Stimulated activated CD4-positive, alpha-beta T cell treated with anti-CD3 and anti-CD28 coated beads, Interleukin-12 subunit alpha, Interleukin-12 subunit beta, amount 100 ng/mL, for 4 hours (primary cell): Measurements from ENCODE around the gene DLL4.
A peak's percentile ranks its signal among the peaks of the same experiment; 100 is the strongest.

Experiments used
- DNase-seq: peaks from one replicate; pipeline ENCODE4 v3.0.0-alpha.2; 2020

DLL4 gene

DNA sequence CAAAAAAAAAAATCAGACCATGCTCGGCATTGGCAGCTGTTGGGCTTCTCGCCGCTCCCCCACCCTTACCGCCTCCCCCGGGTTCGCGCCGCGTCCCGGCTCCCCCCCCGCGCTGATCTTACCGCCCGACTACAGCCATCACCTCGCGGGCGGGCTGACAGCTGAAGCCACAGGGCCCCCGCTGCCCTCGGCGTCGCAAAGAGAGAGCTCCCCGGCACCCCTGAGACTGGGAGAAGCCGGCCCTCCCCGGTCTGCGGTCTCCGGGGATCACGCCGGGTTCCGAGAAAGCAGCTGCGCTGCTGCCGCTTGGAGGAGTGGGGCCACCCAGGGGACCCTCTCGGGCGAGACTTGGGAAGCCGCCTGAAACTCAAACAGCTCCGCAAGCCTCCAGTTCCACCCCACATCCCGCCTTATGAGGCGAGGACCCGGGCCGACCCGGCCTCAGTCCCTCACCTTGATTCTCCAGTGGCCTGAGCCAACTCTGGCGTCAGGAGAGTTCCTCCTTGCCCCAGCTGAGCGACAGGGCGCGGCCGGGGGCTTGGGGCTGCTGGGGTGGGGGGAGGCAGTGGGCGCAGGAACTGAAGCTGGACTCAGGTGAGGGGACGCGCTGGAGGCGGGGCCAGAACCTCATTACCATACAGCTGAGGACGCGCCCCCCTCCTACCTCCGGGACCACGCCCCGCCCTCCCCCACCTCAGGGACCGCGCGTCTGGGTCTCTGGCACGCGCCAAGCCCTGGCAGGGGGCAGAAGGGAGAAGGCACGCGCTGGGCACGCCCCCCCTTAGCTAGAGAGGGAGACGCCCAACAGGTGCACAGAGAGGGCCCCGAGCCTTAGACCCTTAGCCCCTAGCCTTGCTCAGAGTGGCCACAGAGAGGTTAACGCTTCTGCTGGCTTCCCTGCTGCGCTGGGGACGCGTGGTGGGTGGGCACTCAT is 1.0 kb upstream of the DLL4 start:
- peak; percentile 13 for DNase-seq

DNA sequence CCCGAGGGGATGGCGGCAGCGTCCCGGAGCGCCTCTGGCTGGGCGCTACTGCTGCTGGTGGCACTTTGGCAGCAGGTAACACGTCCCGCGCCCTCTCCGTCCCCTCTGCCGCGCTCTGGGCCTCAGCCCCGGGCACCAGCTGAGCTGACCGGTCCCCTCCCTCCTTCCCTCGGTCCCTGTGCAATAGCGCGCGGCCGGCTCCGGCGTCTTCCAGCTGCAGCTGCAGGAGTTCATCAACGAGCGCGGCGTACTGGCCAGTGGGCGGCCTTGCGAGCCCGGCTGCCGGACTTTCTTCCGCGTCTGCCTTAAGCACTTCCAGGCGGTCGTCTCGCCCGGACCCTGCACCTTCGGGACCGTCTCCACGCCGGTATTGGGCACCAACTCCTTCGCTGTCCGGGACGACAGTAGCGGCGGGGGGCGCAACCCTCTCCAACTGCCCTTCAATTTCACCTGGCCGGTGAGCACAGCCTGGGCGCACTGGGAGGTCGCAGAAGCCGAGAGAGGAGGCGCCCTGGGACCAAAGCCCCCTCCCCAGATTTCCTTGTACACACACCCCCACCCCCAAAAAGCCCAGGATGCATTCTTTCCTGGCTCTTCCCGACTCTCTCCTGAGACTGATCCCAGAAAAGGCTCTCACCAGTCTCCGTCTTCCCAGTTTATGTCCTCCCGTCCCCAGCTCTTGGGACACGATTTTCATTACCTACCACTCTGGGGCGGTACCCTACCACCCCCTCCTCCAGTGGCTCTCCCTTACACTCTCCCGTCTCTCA is 705 bp downstream of the DLL4 start:
- DNase-seq, result no peak

DNA sequence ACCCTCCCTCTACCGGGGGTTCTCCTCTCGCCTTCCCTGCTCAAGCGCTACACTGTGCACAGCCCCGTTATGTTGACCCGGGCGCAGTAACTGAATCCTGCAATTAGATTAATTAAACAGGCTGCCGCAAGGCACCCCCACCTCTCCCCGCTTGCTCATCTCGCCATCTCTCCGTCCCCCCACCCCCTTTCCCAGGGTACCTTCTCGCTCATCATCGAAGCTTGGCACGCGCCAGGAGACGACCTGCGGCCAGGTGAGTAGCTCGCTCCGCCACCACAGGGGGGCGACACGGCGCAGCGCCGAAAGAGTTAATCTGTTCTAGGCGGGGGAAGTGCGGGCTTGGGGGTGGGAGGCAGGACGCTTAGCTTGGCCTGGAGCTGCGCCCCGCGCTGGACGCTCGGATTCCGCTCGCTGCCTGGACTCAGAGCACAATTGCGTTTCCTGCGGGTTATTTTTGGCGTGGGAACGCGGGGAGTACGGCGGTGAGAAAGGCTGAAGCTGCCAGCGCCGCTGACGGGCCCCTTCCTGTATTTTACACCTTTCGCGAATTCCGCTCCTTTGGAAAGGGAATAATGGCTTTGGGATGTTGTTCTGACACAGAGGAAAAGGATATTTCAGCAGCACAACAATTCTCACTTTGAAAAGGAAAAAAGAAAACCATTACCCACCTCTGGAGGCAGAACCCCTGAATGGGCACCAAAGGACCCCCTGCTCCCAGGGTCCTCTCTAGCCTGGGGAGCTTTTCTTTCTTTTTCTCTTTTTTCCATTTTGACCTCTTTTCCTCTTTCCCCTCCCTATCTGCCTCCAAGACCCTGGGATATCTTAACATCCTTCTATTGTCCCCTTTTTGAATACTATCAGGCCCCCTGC is 1.5 kb downstream of the DLL4 start:
- DNase-seq, result peak; percentile 50

DNA sequence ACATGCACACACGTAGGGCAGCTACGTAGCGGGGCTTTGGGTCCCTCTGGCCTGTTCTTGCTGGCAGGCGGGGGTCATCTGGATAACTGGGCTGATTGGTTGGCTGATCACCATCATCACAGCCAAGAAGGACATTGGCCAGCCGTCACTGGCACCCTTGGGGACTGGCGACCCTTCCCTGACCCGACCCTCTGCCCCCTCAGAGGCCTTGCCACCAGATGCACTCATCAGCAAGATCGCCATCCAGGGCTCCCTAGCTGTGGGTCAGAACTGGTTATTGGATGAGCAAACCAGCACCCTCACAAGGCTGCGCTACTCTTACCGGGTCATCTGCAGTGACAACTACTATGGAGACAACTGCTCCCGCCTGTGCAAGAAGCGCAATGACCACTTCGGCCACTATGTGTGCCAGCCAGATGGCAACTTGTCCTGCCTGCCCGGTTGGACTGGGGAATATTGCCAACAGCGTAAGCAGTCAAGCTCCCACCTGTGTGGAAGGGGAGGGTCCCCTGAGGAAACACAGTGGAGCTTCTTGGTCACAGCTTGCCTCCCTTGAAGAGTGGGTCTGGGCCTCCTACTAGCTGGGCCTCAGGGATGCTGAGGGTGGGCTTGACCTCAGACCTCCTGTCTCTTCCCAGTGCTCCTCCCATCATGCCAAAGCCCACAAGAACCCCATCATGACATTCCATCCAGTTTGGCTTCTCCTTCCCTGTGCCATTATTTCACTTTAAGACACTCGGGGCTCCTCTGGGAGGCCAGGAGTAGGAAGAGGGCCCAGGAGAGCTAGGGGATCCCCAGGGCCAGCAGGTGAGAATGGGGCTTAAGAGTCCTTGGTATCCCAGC is 2.4 kb downstream of the DLL4 start:
- DNase-seq, result no peak

DNA sequence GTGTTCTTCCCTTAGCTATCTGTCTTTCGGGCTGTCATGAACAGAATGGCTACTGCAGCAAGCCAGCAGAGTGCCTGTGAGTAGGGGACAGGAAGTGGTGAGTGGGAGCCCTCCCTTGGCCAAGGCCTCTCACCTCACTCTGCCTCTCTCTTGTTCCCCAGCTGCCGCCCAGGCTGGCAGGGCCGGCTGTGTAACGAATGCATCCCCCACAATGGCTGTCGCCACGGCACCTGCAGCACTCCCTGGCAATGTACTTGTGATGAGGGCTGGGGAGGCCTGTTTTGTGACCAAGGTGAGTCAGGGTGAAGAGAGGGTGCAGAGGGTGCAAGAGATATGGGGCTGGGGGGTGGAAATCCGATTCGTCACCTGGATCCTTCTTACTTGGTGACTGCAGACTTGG is 3.0 kb downstream of the DLL4 start:
- no peak for DNase-seq

DNA sequence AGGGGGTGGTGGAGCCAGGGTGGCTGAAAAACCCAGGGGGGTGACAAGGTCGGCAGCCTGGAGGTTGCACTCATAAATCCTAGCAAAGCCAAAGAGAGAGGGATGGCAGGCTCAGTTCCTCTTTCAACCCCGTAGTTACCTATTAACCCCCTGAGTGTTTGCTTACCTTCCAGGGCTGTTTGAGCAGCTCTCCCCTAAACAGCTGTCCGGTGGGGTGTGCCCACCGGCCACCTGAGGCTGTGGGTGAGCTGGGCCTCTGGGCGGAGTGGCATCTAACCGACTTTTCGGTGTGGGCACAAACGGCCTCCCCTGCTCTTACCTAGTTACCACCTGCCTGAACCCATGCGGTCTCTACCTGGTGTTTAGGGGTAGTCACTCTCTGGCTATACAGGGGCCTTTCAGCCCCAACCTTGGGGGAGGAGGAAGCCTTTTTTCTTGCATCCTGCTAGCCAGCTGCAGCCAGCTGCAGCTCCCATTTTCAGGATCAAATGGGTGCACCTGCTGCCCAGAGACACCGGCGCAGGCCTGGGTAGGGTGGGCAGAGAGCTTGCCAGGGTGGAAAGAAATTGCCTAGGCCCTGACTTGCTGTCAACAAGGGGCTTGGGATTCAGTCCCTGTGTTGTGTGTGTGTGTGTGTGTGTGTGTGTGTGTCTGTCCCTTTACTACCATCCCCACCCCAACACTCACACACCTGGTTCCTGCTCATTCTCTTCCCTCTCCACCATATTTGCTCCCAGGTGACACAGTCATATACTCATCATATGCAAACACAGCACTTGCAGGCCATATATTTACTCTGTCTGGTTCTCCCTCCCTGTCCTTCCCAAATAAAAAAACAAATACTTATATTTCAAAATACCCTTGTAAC is 3.7 kb downstream of the DLL4 start:
- DNase-seq, result no peak

DNA sequence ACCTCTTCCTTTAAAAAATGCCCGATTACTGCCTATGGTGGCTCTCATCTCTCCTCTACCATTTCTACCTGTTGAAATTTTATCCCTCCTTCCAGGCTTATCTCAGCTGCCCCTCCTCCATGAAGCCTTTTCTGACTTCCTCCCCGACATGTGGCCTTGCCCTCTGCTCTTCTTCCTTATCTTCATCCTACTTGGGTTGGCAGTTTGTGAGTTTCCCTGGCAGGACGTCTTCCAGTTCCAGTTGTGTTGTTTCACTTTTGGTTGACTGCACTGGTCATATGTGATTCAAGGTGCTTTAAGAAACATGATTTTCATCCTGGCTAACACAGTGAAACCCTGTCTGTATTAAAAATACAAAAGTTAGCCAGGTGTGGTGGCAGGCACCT is 4.4 kb downstream of the DLL4 start:
- DNase-seq, result no peak

DNA sequence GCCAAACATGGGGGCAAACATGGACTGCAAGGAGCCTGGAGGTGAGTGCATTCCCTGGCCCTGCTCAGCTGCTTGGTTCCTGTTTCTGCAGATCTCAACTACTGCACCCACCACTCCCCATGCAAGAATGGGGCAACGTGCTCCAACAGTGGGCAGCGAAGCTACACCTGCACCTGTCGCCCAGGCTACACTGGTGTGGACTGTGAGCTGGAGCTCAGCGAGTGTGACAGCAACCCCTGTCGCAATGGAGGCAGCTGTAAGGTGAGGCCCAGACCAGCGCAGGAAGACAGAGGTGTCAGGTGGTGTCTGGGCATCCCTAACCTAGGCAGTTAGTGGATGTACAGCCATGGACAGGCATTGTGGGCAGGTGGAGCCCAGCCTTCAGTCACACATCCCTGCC is 5.3 kb downstream of the DLL4 start:
- DNase-seq, result no peak

DNA sequence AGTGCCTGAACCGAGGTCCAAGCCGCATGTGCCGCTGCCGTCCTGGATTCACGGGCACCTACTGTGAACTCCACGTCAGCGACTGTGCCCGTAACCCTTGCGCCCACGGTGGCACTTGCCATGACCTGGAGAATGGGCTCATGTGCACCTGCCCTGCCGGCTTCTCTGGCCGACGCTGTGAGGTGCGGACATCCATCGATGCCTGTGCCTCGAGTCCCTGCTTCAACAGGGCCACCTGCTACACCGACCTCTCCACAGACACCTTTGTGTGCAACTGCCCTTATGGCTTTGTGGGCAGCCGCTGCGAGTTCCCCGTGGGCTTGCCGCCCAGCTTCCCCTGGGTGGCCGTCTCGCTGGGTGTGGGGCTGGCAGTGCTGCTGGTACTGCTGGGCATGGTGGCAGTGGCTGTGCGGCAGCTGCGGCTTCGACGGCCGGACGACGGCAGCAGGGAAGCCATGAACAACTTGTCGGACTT is 7.1 kb downstream of the DLL4 start:
- no peak for DNase-seq

DNA sequence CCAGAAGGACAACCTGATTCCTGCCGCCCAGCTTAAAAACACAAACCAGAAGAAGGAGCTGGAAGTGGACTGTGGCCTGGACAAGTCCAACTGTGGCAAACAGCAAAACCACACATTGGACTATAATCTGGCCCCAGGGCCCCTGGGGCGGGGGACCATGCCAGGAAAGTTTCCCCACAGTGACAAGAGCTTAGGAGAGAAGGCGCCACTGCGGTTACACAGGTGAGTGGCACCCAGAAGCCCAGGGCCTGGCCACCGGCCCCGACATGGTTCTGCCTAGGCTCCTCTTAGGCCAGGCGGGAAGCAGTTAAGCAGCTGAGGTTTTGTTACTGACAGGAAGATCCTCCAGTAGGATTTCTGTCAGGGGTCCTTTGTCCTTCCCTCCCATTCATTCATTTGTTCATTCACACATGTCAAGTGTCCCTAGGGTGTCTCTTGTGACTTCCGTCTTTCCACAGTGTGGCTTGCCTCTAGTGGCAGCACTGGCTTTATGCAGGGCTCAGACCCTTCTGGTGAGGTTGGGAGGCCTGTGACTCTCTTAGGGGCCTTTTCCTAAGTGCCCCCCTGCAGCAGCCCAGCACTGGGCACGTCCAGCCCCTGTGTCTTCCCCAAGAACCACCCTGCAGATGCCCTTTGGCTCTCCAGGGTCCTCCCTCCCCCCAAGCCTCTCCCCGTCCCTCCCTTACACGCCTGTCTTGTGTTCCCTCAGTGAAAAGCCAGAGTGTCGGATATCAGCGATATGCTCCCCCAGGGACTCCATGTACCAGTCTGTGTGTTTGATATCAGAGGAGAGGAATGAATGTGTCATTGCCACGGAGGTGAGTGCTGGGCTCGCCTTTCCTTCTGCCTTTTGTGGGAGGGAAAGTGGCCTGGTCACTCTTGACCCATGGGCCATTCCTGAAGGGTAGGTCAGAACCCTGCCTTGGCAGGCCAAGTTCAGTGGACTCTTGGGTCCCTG is 7.8 kb downstream of the DLL4 start:
- no peak for DNase-seq

DNA sequence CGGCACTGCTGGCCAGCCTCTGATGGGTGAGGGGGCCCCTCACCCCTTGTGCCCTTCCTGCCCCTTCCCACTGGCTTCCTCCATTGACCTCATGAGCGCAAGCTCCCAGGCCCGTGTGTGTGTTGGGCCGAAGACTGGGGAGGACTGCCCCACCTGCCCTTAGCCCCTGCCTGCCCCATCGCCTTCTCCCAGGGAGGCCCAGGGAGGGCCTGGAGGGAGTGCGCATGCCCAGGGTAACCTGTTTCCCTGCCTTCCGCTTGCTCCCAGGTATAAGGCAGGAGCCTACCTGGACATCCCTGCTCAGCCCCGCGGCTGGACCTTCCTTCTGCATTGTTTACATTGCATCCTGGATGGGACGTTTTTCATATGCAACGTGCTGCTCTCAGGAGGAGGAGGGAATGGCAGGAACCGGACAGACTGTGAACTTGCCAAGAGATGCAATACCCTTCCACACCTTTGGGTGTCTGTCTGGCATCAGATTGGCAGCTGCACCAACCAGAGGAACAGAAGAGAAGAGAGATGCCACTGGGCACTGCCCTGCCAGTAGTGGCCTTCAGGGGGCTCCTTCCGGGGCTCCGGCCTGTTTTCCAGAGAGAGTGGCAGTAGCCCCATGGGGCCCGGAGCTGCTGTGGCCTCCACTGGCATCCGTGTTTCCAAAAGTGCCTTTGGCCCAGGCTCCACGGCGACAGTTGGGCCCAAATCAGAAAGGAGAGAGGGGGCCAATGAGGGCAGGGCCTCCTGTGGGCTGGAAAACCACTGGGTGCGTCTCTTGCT is 8.8 kb downstream of the DLL4 start:
- DNase-seq, result no peak

DNA sequence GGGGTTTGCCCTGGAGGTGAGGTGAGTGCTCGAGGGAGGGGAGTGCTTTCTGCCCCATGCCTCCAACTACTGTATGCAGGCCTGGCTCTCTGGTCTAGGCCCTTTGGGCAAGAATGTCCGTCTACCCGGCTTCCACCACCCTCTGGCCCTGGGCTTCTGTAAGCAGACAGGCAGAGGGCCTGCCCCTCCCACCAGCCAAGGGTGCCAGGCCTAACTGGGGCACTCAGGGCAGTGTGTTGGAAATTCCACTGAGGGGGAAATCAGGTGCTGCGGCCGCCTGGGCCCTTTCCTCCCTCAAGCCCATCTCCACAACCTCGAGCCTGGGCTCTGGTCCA is 9.4 kb downstream of the DLL4 start:
- DNase-seq, result no peak

DNA sequence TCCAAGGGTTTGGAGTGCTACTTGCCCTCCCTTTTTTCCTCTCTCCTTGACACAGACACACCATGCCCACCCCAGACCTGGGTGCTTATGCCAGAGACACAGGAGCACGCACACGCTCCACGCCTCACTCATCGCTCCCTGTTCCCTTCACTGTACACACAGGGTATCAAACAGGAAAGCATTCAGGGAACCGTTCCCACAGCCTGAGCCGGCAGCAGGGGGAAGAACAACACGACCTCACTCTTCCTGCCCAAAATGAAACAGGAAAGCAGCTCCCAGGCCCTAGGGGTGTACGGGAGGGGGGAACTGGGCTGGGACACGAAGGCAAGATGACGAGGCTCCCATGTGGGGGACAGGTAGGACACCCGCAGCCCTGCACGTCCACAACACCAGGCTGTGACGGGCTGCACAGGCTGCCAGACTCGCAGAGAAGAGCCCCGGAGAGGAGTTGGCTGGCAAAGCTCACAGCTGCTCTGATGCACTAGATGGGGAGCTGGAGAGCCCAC is 11.2 kb downstream of the DLL4 start:
- peak; percentile 15 for DNase-seq

DNA sequence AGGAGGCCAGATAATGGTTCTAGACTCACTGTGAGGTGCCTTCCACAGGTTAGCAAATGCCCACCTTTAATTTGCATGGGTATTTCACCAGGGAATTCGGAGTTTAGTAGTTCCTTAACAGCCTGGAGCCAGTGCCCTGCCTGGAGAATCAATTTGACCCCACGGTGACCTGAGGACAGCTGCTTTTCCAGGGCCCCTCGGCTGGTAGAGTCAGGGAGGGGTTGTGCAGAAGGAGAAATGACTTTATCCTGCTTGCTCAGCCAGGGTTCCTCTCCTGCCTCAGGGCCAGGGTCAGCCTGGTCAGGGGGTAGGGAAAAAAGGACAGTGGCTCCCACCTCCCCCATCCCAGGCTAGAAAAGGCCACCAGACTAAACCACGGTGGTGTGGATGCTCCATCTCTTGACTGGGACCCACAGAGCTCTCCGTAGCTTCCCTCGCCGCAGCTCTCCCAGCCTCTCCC is 12.0 kb downstream of the DLL4 start:
- no peak for DNase-seq

DNA sequence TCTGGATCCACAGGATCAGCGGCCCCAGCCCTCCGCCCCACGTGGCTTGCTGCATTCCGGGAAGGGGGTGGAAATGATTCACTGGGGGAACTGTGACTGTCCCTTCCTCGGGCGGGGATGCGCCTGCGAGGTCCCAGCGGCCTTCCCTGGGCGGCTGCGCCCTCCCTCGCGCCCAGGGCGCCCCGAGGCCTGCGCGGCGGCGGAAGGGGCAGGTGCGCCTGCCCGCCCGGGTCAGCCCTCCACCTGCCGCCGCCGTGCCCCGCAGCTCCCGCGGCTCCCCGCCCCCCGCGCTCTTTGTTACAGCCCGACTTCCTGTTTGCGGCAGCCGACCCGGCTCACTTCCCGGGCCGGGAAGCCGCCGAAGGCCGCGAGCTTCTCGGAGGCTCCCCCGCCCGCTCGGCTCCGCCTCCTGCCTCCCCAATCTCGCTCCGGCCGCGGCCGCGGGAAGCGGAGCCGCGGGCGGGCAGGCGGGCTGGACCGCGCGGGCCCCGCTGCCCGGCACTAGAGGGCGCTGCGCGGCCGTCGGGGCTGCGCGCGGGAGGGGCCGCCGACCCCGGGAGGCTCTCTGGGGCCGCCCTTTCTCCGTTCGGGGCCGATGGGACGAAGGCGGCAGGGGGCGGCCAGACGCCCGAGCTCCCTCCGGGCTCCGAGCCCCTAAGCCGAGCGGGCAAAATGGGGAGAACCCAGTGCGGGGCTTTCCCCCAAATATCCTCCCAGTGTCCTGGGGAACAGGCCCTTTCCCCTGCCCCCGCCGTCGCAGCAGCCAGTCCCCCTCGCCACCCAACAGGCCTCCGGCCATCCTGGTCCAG is 12.6 kb downstream of the DLL4 start:
- peak; percentile 66 for DNase-seq

DNA sequence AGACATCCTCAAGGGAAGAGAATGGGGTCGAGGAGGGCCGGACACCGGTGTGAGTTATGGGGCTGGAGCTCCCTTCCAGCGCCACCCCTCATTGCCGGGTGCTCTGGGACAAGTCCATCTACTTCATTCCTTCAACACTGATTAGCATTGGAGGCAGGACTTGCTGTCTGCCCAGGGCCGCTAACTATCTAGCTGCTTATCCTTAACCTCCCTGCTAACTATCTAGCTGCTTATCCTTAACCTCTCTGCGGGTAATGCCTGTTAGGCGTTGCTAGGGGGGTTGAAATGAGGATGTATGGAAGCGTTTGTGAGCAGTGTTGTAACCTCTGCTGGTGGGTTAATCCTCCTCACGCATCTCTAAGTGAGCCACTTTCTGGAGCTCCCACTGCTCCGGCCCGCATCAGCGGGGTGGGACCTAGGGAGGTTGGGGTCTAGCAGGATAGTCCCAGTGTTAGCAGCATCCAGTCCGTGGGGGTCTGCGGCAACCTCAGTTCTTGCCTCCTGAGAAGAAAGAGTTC is 13.3 kb downstream of the DLL4 start:
- DNase-seq, result no peak

DNA sequence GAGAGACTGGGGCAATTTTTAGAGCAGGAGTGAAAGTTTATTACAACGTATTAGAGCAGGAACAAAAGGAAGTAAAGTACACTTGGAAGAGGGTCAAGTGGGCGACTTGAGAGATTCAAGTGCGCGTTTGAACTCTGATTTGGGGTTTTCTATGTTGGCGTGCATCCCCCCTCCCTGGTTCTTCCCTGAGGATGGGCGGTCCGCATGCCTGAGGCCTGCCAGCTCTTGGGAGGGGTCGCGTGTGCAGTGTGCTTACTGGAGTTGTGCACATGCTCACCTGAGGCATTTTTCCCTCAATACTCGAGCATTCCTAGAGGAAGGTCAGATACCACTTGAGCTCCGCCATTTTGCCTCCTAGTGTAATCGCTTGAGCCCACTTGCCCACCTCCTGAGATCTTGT is 13.7 kb downstream of the DLL4 start:
- DNase-seq, result no peak
